SU-DHL-6 (cell line): Measurements from ENCODE around the gene ANKRD63.

Source experiments
- CTCF ChIP-seq: fragments of 200-600 bp; sonication (generic); IDR thresholded peaks from one replicate; pipeline ENCODE4 v1.5.1; 2017; ENCODE audit warnings: antibody characterized with exemption, mild to moderate bottlenecking, low read length, moderate library complexity; ENCODE audit not compliant: insufficient read depth, poor library complexity, severe bottlenecking
- EZH2phosphoT487 ChIP-seq: fragments of 200-600 bp; sonication (generic), shearing (Covaris generic); conservative IDR thresholded peaks from 2 replicates; pipeline ENCODE4 v1.6.1; 2018; ENCODE audit warnings: mild to moderate bottlenecking, antibody characterized with exemption, low read length, moderate library complexity, mixed read lengths

DNA sequence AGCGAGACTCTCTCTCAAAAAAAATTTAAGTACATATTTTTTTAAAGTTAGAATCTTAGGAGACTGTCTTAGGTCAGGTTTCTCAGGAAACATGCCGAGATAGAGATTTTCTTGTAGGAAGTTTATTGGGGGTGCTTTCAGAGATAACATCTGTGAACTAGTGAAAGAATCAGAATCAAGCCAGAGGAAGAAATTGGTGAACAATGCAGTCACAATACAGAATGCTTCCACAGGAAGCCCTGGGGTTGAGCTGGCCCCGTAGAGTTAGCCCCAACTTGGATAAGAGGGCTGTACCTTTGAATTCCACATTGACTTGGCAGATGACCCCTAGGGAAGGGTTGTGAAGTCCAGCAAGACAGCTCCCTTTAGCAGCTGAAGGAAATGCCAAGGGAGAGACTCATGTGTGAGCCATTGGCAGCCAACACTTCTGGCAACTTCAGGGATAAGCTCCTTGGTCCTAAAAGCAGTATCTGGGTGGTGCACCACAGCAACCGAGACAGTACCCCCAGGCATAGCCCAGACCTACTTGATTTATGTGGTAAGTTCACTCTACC is 31.9 kb upstream of the ANKRD63 start:
- no peak for TF ChIP-seq CTCF
- TF ChIP-seq EZH2phosphoT487 = no peak
